HepG2 (cell line): Measurements from ENCODE around the gene ZNF12. TPM values are rescaled to one million over a fixed set of nuclear protein-coding genes. Genes with fewer than 3 reads are reported as not detected.
"Not testable (repeated sequence)": the region's sequence is repeated elsewhere in the genome, so short reads cannot be mapped to it uniquely, and the experiment has no call there.

Source experiments
- ATAC-seq: fragments of 200-7000 bp; cut with Tn5 transposase; 3 replicates; pipeline ENCODE4 v1.9.1; 2020; ENCODE audit warnings: mild to moderate bottlenecking, moderate library complexity
- BruUV-seq: library from RNA; stranded (reverse); fragments of 400-500 nt; replicated peaks from 2 replicates; lab custom pipeline; 2021; lab: Mats Ljungman, UMichigan
- CTCF ChIA-PET: fragments of 300-600 bp; formaldehyde crosslinking; extraction: SDS; loops from one replicate; lab custom pipeline; 2021; ENCODE audit warnings: low total read pairs, inconsistent platforms, low intra/inter-chr PET ratio; lab: Yijun Ruan, JAX
- POLR2A ChIA-PET: fragments of 350-600 bp; sonication (Branson Sonifier 250); formaldehyde crosslinking; loops from one replicate; lab custom pipeline; 2020; ENCODE audit warnings: antibody characterized with exemption, inconsistent platforms; lab: Yijun Ruan, JAX
- DNase-seq: peaks from one replicate; pipeline ENCODE4 v3.0.0-alpha.2; 2015; ENCODE audit warnings: low spot score
- FAIRE-seq: peaks from 3 replicates; lab custom pipeline; 2011; peaks lifted over from hg19 to GRCh38; lab: Jason Lieb, UNC
- H2AFZ ChIP-seq: one replicate; pipeline ENCODE4 v1.6.1; 2011; ENCODE audit warnings: low read length, inconsistent platforms
- H3K27ac ChIP-seq: fragments of 300-600 bp; 3 replicates; pipeline ENCODE4 v1.8.0; 2011; ENCODE audit warnings: mixed run types, mild to moderate bottlenecking, mixed read lengths, low read length, inconsistent platforms; ENCODE audit not compliant: insufficient read depth; ENCODE audit errors: extremely low read length
- H3K27me3 ChIP-seq, 2 experiments: fragments of 200-600 bp in 1 of 2; 2 replicates in 1 of 2; 3 replicates in 1 of 2; pipeline versions ENCODE4 v1.6.0 to v1.8.0; 2011; ENCODE audit warnings: low read length in 2 of 2, mild to moderate bottlenecking in 2 of 2, moderate library complexity in 2 of 2, inconsistent platforms in 1 of 2; ENCODE audit not compliant: insufficient read depth in 2 of 2, control insufficient read depth in 1 of 2
- H3K36me3 ChIP-seq, 2 experiments: fragments of 200-600 bp in 1 of 2; replicated peaks in 1 of 2; 2 replicates in 1 of 2; 3 replicates in 1 of 2; pipeline versions ENCODE4 v1.5.1 to v1.8.0; 2011; ENCODE audit warnings: low read length in 2 of 2, inconsistent platforms in 1 of 2; ENCODE audit not compliant: insufficient read depth in 2 of 2, control insufficient read depth in 1 of 2
- H3K4me1 ChIP-seq: 2 replicates; pipeline ENCODE4 v1.5.1; 2012; ENCODE audit warnings: low read length, inconsistent platforms; ENCODE audit not compliant: insufficient read depth
- H3K4me2 ChIP-seq: 2 replicates; pipeline ENCODE4 v1.6.0; 2011; ENCODE audit warnings: low read depth, low read length, inconsistent platforms
- H3K4me3 ChIP-seq, 3 experiments: fragments of 200-600 bp in 1 of 3; sonication (generic), shearing (Covaris generic) in 1 of 3; replicated peaks in 1 of 3; 2 replicates each; pipeline ENCODE4 v1.5.1; 2011 to 2016; ENCODE audit warnings: low read length in 3 of 3, inconsistent platforms in 2 of 3, low read depth in 2 of 3, mild to moderate bottlenecking in 2 of 3, control low read depth in 1 of 3, mixed read lengths in 1 of 3; ENCODE audit not compliant: insufficient read depth in 1 of 3
- H3K79me2 ChIP-seq: one replicate; pipeline ENCODE4 v1.6.1; 2011; ENCODE audit warnings: low read length, inconsistent platforms; ENCODE audit not compliant: insufficient read depth
- H3K9ac ChIP-seq: 2 replicates; pipeline ENCODE4 v1.6.0; 2011; ENCODE audit warnings: mild to moderate bottlenecking, low read depth, low read length, inconsistent platforms; ENCODE audit not compliant: insufficient read depth
- H3K9me3 ChIP-seq: 2 replicates; pipeline ENCODE4 v1.5.1; 2012; ENCODE audit warnings: mild to moderate bottlenecking, low read length
- H4K20me1 ChIP-seq: 2 replicates; pipeline ENCODE4 v1.6.0; 2011; ENCODE audit warnings: inconsistent platforms, mild to moderate bottlenecking, low read length, moderate library complexity; ENCODE audit not compliant: insufficient read depth
- CBX1 ChIP-seq: IDR thresholded peaks from one replicate; pipeline ENCODE4 v1.6.1; 2016; ENCODE audit warnings: antibody characterized with exemption, low read depth
- DMAP1 ChIP-seq: IDR thresholded peaks from 2 replicates; pipeline ENCODE4 v1.6.1; 2016
- GATAD1 ChIP-seq: IDR thresholded peaks from 2 replicates; pipeline ENCODE4 v1.6.1; 2016; ENCODE audit warnings: missing genetic modification reagents, missing compliant biosample characterization
- JDP2 ChIP-seq: sonication (generic); formaldehyde crosslinking; IDR thresholded peaks from 2 replicates; pipeline ENCODE4 v1.8.1; 2022; ENCODE audit warnings: missing genetic modification reagents, borderline replicate concordance
- KDM4B ChIP-seq: sonication (generic); formaldehyde crosslinking; IDR thresholded peaks from 2 replicates; pipeline ENCODE4 v1.4.0; 2020; ENCODE audit warnings: missing genetic modification reagents
- POLR2A ChIP-seq, 2 experiments: IDR thresholded peaks; 2 replicates each; pipeline ENCODE4 v1.6.1; 2011; ENCODE audit warnings: low read depth in 2 of 2, low read length in 2 of 2, mild to moderate bottlenecking in 1 of 2, moderate library complexity in 1 of 2; ENCODE audit not compliant: insufficient read depth in 1 of 2
- RAD51 ChIP-seq: fragments of 450-650 bp; IDR thresholded peaks from 2 replicates; pipeline ENCODE4 v1.6.1; 2016; ENCODE audit warnings: borderline replicate concordance
- SMAD3 ChIP-seq: sonication (generic); formaldehyde crosslinking; IDR thresholded peaks from 2 replicates; pipeline ENCODE4 v1.4.0; 2020; ENCODE audit warnings: missing genetic modification reagents
- SMC3 ChIP-seq: IDR thresholded peaks from 2 replicates; pipeline ENCODE4 v1.6.1; 2011; ENCODE audit warnings: low read length, improper control_type of control experiment
- SRSF9 ChIP-seq: fragments of 200-400 bp; formaldehyde crosslinking; IDR thresholded peaks from 2 replicates; pipeline ENCODE4 v1.6.1; 2018; ENCODE audit warnings: borderline replicate concordance, mild to moderate bottlenecking, low read depth, low read length; ENCODE audit not compliant: insufficient read depth, poor library complexity, severe bottlenecking
- TOPORS ChIP-seq: sonication (generic); formaldehyde crosslinking; IDR thresholded peaks from 2 replicates; pipeline ENCODE4 v1.8.0; 2023; ENCODE audit warnings: mild to moderate bottlenecking, missing genetic modification reagents
- ZBTB38 ChIP-seq: sonication (generic); formaldehyde crosslinking; IDR thresholded peaks from 2 replicates; pipeline ENCODE4 v1.5.1; 2020; ENCODE audit warnings: mild to moderate bottlenecking, missing genetic modification reagents
- ZFAT ChIP-seq: sonication (generic); formaldehyde crosslinking; conservative IDR thresholded peaks from 2 replicates; pipeline ENCODE4 v1.8.1; 2023; ENCODE audit warnings: missing genetic modification reagents, inconsistent platforms
- ZNF333 ChIP-seq: sonication (generic); formaldehyde crosslinking; IDR thresholded peaks from 2 replicates; pipeline ENCODE4 v1.4.0; 2020; ENCODE audit warnings: mild to moderate bottlenecking, missing genetic modification reagents, borderline replicate concordance
- ZNF557 ChIP-seq: sonication (generic); formaldehyde crosslinking; IDR thresholded peaks from 2 replicates; pipeline ENCODE4 v1.4.0; 2020; ENCODE audit warnings: missing genetic modification reagents
- ZXDC ChIP-seq: sonication (generic); formaldehyde crosslinking; IDR thresholded peaks from 2 replicates; pipeline ENCODE4 v1.5.0; 2020; ENCODE audit warnings: mild to moderate bottlenecking, missing genetic modification reagents
- WGBS: methylation state at CpG from one replicate; pipeline ENCODE4 v1.1.6; 2017; ENCODE audit warnings: low lambda C conversion rate; 5-methylcytosine and 5-hydroxymethylcytosine counted together
- in situ Hi-C: cut with HindIII; loops from 2 replicates; pipeline ENCODE4 v1.10.0; 2017; ENCODE audit warnings: low pct_unique_long_range_greater_than_20kb; ENCODE audit not compliant: extremely low pct_ligation_motif_present
- intact Hi-C: fragments of 100-400 bp; cut with micrococcal nuclease; formaldehyde crosslinking; loops from one replicate; pipeline ENCODE4 v1.10.0; 2022; ENCODE audit not compliant: unreplicated experiment
- polyA plus RNA-seq, 8 experiments: library from polyadenylated mRNA; depleted of rRNA in 3 of 8; stranded (reverse) in 7 of 8; unstranded in 1 of 8; fragments of >200 nt; fragmentation: Illumina TruSeq in 4 of 8; extraction: Trizol in 4 of 8; gene quantifications; 2 replicates each; pipeline versions ENCODE4 v1.2.1 to v1.2.3, GENCODE V29; 2011 to 2016; ENCODE audit warnings: low read depth in 4 of 8, missing spikeins in 1 of 8, mixed read lengths in 1 of 8; ENCODE audit not compliant: insufficient read depth in 1 of 8
- total RNA-seq, 5 experiments: library from RNA; depleted of rRNA; stranded (reverse); fragments of >200 nt; fragmentation: Illumina TruSeq; extraction: Trizol; gene quantifications; 2 replicates each; pipeline ENCODE4 v1.2.3, GENCODE V29; 2016; ENCODE audit warnings: low read depth in 1 of 5

Gene ZNF12
- total and polyA plus RNA-seq, 2 of the 13 experiments (the other 11 are each of a cell fraction or from before 2014, with no cell fraction given) = 21.4 to 22.8 TPM

- TF ChIP-seq ZXDC (CRISPR knock-in tag) = no peak
- TF ChIP-seq POLR2A (IDR thresholded peaks at IDR 0.05; ENCODE audit: insufficient read depth in 1 of 2, low read depth in 2 of 2, low read length in 2 of 2) = no peak
- no peak for TF ChIP-seq SMC3
- TF ChIP-seq ZNF557 (CRISPR knock-in tag) = no peak
- no peak for TF ChIP-seq ZNF333 (CRISPR knock-in tag)
- no peak for TF ChIP-seq KDM4B
- TF ChIP-seq JDP2 (CRISPR knock-in tag) = no peak
- no peak for TF ChIP-seq DMAP1 (CRISPR knock-in tag)
- TF ChIP-seq ZBTB38 (CRISPR knock-in tag) = no peak
- TF ChIP-seq CBX1 = no peak
- no peak for TF ChIP-seq RAD51
- TF ChIP-seq TOPORS (CRISPR knock-in tag) = no peak
- TF ChIP-seq SRSF9 = no peak
- no peak for TF ChIP-seq ZFAT (CRISPR knock-in tag)
- no peak for TF ChIP-seq GATAD1 (CRISPR knock-in tag)
- no peak for TF ChIP-seq SMAD3 (CRISPR knock-in tag)
Measured at GRCh38 chr7:6675807-6676405, 30.8 kb downstream of the ZNF12 start (continued).

DNA sequence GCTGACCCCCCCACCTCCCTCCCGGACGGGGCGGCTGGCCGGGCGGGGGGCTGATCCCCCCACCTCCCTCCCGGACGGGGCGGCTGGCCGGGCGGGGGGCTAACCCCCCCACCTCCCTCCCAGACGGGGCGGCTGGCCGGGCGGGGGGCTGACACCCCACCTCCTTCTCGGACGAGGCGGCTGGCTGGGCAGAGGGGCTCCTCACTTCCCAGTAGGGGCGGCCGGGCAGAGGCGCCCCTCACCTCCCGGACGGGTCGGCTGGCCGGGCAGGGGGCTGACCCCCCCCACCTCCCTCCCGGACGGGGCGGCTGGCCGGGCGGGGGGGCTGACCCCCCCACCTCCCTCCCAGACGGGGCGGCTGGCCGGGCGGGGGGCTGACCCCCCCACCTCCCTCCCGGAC, 35.9 kb downstream of the ZNF12 start:
- FAIRE-seq, DNase-seq, H3K27ac ChIP-seq, intact Hi-C loops, CTCF ChIA-PET, H2AFZ ChIP-seq, H3K36me3 ChIP-seq, H4K20me1 ChIP-seq, H3K9ac ChIP-seq, in situ Hi-C loops, BruUV-seq, H3K4me3 ChIP-seq, H3K79me2 ChIP-seq, H3K4me2 ChIP-seq, ATAC-seq, H3K4me1 ChIP-seq, H3K27me3 ChIP-seq, POLR2A ChIA-PET: not testable (repeated sequence)
- WGBS = no CpG with 5 or more reads among the region's 34 CpGs
- peaks cover 38% of the 10 kb centered on the region for H3K9me3 ChIP-seq
